Ovary (tissue), 9 donors: Measurements from ENCODE around the gene C16orf82. TPM values are rescaled to one million over a fixed set of nuclear protein-coding genes. Genes with fewer than 3 reads are reported as not detected.

Source experiments
- DNase-seq, 5 donors: peaks; one replicate each; pipeline ENCODE4 v3.0.0-alpha.2; 2019 to 2020
- H3K27ac ChIP-seq, 2 donors: fragments of 200-600 bp; one replicate each; pipeline versions ENCODE4 v1.5.1 to v1.8.0; 2019 to 2022
- H3K27me3 ChIP-seq: fragments of 200-600 bp; one replicate; pipeline ENCODE4 v1.8.0; 2022
- H3K36me3 ChIP-seq: fragments of 200-600 bp; sonication (generic); one replicate; pipeline ENCODE4 v1.5.1; 2019
- H3K4me1 ChIP-seq: one replicate; pipeline ENCODE4 v1.8.1; 2013; ENCODE audit warnings: mild to moderate bottlenecking, moderate library complexity; ENCODE audit not compliant: insufficient read depth
- H3K4me3 ChIP-seq: fragments of 200-600 bp; sonication (generic); one replicate; pipeline ENCODE4 v1.5.1; 2017
- H3K9me3 ChIP-seq, 2 donors: fragments of 200-600 bp in 1 of 2; sonication (generic) in 1 of 2; one replicate each; pipeline versions ENCODE4 v1.5.1 to v1.8.1; 2013 to 2019; ENCODE audit warnings: mild to moderate bottlenecking in 1 of 2, moderate library complexity in 1 of 2
- CTCF ChIP-seq, 3 donors: fragments of 450-650 bp in 2 of 3; fragments of 200-600 bp in 1 of 3; IDR thresholded peaks; one replicate each; pipeline versions ENCODE4 v1.5.1 to v1.8.0; 2016 to 2022; ENCODE audit warnings: antibody characterized with exemption in 3 of 3, mild to moderate bottlenecking in 1 of 3
- EP300 ChIP-seq: sonication (generic); formaldehyde crosslinking; IDR thresholded peaks from one replicate; pipeline ENCODE4 v1.6.1; 2017; ENCODE audit warnings: antibody characterized with exemption
- POLR2A ChIP-seq: fragments of 450-650 bp; IDR thresholded peaks from one replicate; pipeline ENCODE4 v1.6.1; 2017; ENCODE audit warnings: antibody characterized with exemption, mild to moderate bottlenecking, moderate library complexity
- WGBS, 3 donors: extraction: QIAGEN DNeasy Blood & Tissue Kit in 1 of 3; methylation state at CpG; one replicate each; pipeline versions ENCODE4 v1.1.5 to v1.1.7; 2013 to 2017; 5-methylcytosine and 5-hydroxymethylcytosine counted together
- intact Hi-C, 4 donors: fragments of 100-400 bp; cut with DNase I; formaldehyde crosslinking; loops; one replicate each; pipeline versions ENCODE4 v1.11.0 to v1.15.1; 2022 to 2023
- polyA plus RNA-seq, 2 donors: library from polyadenylated mRNA; stranded (reverse); fragments of 200-250 nt in 1 of 2; fragments of 350-450 nt in 1 of 2; fragmentation: Illumina TruSeq in 1 of 2; extraction: RNeasy Lipid Tissue Mini Kit (QIAGEN cat#74804) in 1 of 2; gene quantifications; one replicate each; pipeline ENCODE4 v1.2.3, GENCODE V29; 2013 to 2014
- total RNA-seq, 7 donors: library from RNA; depleted of rRNA in 2 of 7; stranded (reverse); fragments of >200 nt in 2 of 7; fragmentation: NEBNext Ultra II Directional in 3 of 7; extraction: Animal tissue kit (Norgen Biotek cat#: 25700) in 3 of 7; gene quantifications; one replicate each; pipeline versions ENCODE4 v1.1.0 to v1.2.4, GENCODE V29; 2016 to 2023
- donor health status: DM: no; HTN: no; CAD: no; lungs with moderate emphysema.
- donor health status: DM: no; HTN: no; CAD: no.
- donor health status: Bipolar disorder and iron deficiency.
- donor health status: DM: yes; HTN: yes; CAD: no.
- donor health status: DM: no; HTN: no; CAD: no.
- donor health status: DM: yes; HTN: yes; CAD: no.

Gene C16orf82
- total and polyA plus RNA-seq, 9 donors = 0.12 TPM; not detected in 8

GRCh38 chr16:27118526-27118925, 51.8 kb downstream of the C16orf82 start:
- intact Hi-C loops = no loop called here
- H3K36me3 ChIP-seq = no peaks in the 10 kb centered on the region

More at GRCh38 chr16:27118526-27118925, 51.8 kb downstream of the C16orf82 start:
- Histone ChIP-seq H3K4me1 (no peaks in the 10 kb centered on the region), H3K4me3 (no peak overlapping the region), H3K27me3 (no peaks in the 10 kb centered on the region), H3K27ac (no peak overlapping the region), H3K9me3 (peaks cover 0 to 3% of the 10 kb centered on the region in 2 donors)
- WGBS, 3 donors = 72 to 74% (median 74%) methylated on average over 5 of the region's 5 CpGs
- DNase-seq = no peak
- TF ChIP-seq EP300 = no peak
- no peak for TF ChIP-seq POLR2A
- no peak for TF ChIP-seq CTCF (IDR thresholded peaks at IDR 0.05)

Other genes with a start within 250 kb of the C16orf82 start
- gene KDM8, start 136.6 kb downstream of the C16orf82 start, total RNA-seq = 10 to 100 TPM in 1 of 7 donors, 1 to 10 TPM in 6; 3.8 to 11.0 (median 7.2) TPM
- gene KDM8, start 136.6 kb downstream of the C16orf82 start, polyA plus RNA-seq = 1 to 10 TPM; 3.7 to 5.0 TPM
- 10 to 100 TPM; 19.8 to 68.4 (median 48.9) TPM for gene NSMCE1, start 201.8 kb downstream of the C16orf82 start, total RNA-seq
- gene NSMCE1, start 201.8 kb downstream of the C16orf82 start, polyA plus RNA-seq = 10 to 100 TPM; 57.2 to 66.0 TPM
- gene IL4R, start 247.0 kb downstream of the C16orf82 start, total RNA-seq = 10 to 100 TPM; 11.3 to 39.5 (median 17.4) TPM
- 10 to 100 TPM; 13.5 to 26.6 TPM for gene IL4R, start 247.0 kb downstream of the C16orf82 start, polyA plus RNA-seq